Choroid plexus epithelial cell (primary cell): ENCODE measurements around the gene RPLP2.

Experiments used
- DNase-seq: peaks from one replicate; pipeline ENCODE4 v3.0.0-alpha.2; 2010; ENCODE audit warnings: low read depth
- H3K4me3 ChIP-seq: 2 replicates; pipeline ENCODE4 v1.5.1; 2011; ENCODE audit warnings: low read depth, mild to moderate bottlenecking, control low read depth, low read length, moderate library complexity
- TF ChIP-seq, protein P1 (sequence below): conservative IDR thresholded peaks from 2 replicates; pipeline ENCODE4 v1.5.1; 2011; ENCODE audit warnings: low read depth, mild to moderate bottlenecking, control low read depth, inconsistent platforms, low read length, moderate library complexity

RPLP2 gene

DNA sequence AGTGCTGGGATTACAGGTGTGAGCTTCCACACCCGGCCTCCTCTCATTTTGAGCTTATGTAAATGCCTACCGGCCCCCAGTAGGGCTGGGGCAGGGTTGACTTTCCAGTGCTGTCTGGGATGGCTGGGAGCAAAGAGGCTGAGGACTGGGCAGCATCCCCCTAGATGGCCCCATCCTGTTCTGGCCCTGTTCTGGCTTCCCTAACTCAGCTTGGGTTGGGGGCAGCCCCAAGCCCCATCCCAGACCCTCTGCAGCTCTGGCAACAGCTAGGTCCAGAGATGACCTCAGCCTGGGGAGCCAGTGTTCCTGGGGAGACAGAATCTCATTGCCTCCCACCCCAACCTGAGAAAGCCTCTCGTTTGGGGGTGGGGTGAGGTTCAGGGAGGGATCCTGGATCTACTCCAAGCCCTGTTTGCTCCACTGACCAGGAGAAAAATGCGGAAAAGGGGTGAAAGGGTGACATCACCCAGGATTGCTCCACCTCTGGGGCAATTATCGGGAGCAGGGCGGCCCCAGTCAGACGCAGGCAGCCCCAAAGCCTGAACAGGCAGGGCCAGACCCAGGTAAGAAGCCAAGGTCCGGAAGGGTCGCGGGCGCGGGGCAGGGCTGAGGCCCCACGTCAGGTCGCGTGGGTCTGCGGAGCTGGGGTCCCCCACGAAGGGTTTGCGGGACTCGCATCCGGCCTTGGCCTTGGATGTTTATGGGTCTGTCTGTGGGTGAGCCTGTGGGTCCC is 8.8 kb downstream of the RPLP2 start, which contains the start of gene PNPLA2:
Gene PNPLA2 (plus strand): TSS at position 519 of the 733 bp plus-strand sequence. CDS start 805 bp downstream, outside the sequence.
- peak within 1 kb of the TSS; percentile 72 for H3K4me3 ChIP-seq
- TF ChIP-seq, protein P1, sequence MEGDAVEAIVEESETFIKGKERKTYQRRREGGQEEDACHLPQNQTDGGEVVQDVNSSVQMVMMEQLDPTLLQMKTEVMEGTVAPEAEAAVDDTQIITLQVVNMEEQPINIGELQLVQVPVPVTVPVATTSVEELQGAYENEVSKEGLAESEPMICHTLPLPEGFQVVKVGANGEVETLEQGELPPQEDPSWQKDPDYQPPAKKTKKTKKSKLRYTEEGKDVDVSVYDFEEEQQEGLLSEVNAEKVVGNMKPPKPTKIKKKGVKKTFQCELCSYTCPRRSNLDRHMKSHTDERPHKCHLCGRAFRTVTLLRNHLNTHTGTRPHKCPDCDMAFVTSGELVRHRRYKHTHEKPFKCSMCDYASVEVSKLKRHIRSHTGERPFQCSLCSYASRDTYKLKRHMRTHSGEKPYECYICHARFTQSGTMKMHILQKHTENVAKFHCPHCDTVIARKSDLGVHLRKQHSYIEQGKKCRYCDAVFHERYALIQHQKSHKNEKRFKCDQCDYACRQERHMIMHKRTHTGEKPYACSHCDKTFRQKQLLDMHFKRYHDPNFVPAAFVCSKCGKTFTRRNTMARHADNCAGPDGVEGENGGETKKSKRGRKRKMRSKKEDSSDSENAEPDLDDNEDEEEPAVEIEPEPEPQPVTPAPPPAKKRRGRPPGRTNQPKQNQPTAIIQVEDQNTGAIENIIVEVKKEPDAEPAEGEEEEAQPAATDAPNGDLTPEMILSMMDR, result no peak
- no peak for DNase-seq

DNA sequence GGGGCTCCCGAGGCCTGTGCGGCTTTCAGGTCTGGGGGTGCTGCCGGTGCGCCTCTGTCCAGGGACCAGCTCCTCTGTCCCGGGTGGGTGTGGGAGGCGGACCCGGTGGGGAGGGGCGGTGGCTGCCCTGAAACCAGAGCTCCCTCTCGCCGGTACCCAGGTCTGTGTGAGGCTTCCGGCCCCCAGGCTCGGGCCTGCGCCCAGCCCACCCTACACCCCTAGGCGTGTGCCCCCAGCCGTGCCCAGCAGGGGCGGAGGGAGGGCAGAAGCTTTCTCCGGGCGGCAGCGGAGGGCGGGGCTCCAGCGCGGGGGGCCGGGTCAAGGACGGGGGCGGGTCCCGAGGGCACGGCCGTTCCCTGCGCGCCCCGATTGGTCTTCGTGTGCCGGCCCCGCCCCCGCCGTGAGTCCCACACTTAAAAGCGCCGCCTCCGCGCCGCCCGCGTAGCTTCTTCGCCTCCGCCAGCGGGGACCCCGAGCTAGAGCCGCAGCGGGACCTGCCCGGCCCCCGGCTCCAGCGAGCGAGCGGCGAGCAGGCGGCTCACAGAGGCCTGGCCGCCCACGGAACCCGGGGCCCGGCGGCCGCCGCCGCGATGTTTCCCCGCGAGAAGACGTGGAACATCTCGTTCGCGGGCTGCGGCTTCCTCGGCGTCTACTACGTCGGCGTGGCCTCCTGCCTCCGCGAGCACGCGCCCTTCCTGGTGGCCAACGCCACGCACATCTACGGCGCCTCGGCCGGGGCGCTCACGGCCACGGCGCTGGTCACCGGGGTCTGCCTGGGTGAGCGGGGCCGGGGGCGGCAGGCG is 9.6 kb downstream of the RPLP2 start:
- H3K4me3 ChIP-seq, result peak overlapping the region; percentile 72
- DNase-seq, result peak; percentile 84
- TF ChIP-seq, protein P1, result no peak

DNA sequence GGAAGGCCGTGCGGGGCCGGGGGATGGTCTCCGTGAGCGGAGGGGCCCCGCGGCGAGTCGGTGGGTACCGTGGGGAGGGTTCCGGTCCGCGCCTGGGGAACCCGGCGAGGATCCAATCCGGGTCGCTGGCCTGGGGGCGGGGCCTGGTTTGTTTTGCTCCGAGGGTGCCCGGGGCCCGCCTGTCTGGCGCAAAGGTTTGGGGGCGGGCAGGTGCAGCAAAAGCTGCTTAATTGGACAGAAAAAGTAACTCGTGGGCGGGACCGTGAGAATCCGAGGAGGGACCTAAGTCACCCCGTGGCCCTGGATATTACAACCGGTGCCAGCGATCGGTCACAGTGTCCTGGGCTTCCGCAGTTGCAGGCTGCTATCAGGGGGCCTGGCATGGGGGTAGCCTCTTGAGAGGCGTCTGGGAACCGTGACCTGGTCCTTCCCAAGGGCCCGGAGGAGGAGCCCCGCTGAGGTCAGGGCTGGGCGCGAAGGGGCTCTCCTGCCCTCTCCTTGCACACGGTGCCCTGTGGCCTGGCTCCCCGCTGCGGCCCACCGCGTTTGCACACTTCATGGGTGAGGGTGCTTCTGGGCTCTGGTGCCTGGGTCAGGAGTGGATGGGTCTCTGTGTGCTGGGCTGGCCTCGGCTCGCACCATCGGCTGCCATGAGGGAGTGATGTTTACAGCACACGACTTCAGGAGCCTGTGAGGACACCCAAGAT is 10.3 kb downstream of the RPLP2 start:
- DNase-seq, result peak; percentile 76
- peak overlapping the region; percentile 72 for H3K4me3 ChIP-seq
- TF ChIP-seq, protein P1, result no peak

DNA sequence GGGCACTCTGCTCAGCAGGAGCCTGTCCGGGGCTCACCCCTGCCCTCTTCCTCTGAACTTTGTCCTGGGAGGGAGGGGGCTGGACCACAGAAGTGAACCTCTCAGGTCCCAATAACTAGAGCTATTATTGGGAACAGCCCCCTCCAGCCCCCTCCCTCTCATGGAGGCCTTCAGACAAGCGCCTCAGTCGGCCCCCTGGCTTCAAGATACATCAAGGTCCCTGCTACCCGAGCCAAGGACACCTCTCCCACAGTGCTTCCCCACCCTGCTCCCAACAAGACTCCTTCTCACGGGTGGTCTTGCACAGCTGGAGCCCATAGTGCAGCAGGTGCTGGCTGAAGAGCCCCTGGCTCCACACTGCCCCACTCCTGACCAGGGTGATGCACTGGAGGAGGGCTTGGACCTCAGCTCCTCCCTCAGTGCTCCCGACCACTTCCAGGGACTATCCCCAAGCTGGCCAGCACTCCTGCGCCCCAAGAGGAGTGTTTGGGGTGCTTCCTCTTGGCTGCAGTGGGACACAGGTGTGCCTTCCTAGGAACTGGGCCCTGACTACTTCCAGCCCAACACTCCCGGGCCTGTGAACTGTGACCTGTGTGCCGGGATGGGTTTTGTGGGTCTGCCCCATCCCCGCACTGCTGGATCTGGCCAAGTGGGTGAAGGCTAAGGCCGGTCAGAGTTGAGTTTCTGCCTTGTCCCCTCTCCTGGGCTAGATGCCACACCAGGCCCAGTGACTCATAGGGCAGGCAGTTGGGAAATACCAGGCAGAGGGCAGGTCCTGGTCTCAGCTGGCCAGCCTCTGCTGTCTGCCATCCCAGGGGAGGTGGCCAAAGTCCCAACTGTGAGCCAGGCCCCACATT is 11.1 kb downstream of the RPLP2 start:
- TF ChIP-seq, protein P1, result no peak
- peak overlapping the region; percentile 72 for H3K4me3 ChIP-seq
- DNase-seq, result no peak

DNA sequence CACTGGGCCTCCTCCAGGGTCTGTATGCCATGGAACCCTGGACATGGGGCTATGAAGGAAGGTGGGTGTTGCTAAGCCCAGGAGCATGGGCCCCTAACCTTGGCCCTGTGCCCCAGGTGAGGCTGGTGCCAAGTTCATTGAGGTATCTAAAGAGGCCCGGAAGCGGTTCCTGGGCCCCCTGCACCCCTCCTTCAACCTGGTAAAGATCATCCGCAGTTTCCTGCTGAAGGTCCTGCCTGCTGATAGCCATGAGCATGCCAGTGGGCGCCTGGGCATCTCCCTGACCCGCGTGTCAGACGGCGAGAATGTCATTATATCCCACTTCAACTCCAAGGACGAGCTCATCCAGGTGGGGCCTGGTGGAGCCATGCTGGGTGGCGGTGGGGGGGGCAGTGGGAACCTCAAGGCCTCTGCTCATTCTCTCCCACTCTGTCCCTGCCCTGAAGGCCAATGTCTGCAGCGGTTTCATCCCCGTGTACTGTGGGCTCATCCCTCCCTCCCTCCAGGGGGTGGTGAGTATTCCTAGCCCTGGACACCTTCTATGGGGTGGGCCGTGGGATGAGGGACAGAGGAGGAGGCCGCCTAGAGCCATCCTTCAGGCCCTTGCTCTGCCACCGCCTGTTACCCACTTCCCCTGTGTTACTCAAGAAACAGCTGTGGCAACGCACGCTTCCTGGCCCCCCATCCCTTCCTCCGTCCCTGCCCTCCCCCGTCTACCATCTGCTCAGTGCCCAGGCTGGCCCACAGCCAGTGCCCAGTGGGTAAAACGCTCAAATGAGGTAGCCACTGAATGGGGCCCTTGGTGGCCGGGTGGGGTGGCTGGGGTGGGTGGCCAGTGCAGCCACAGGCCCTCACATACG is 12.0 kb downstream of the RPLP2 start:
- H3K4me3 ChIP-seq, result no peak overlapping the region
- no peak for DNase-seq
- TF ChIP-seq, protein P1, result no peak
